Mesenchymal stem cell (in vitro differentiated cells and primary cell): ENCODE data around the gene ZNF646.

Source experiments
- DNase-seq: peaks from one replicate; pipeline ENCODE4 v3.0.0-alpha.2; 2013
- H2AFZ ChIP-seq: one replicate; pipeline ENCODE4 v1.6.1; 2013; ENCODE audit warnings: low read depth, mild to moderate bottlenecking, control low read depth, inconsistent platforms, low read length, moderate library complexity
- H2AK5ac ChIP-seq: 2 replicates; pipeline ENCODE4 v1.6.1; 2013; ENCODE audit warnings: low read length, moderate library complexity, mild to moderate bottlenecking, inconsistent platforms; ENCODE audit not compliant: severe bottlenecking
- H2BK120ac ChIP-seq: one replicate; pipeline ENCODE4 v1.6.1; 2013; ENCODE audit warnings: low read depth, mild to moderate bottlenecking, inconsistent platforms, low read length, moderate library complexity
- H2BK12ac ChIP-seq, 2 experiments: one replicate each; pipeline ENCODE4 v1.6.1; 2013; ENCODE audit warnings: inconsistent platforms in 2 of 2, low read length in 2 of 2, mild to moderate bottlenecking in 2 of 2, moderate library complexity in 2 of 2, control low read depth in 1 of 2
- H2BK15ac ChIP-seq: one replicate; pipeline ENCODE4 v1.6.1; 2013; ENCODE audit warnings: mild to moderate bottlenecking, low read depth, inconsistent platforms; ENCODE audit not compliant: poor library complexity, severe bottlenecking
- H2BK5ac ChIP-seq: 2 replicates; pipeline ENCODE4 v1.6.1; 2013; ENCODE audit warnings: low read depth, mild to moderate bottlenecking, low read length, control low read depth, inconsistent platforms; ENCODE audit not compliant: poor library complexity, severe bottlenecking
- H3K14ac ChIP-seq, 2 experiments: one replicate each; pipeline ENCODE4 v1.6.1; 2013; ENCODE audit warnings: inconsistent platforms in 2 of 2, low read length in 2 of 2, control low read depth in 1 of 2, mild to moderate bottlenecking in 1 of 2, moderate library complexity in 1 of 2
- H3K18ac ChIP-seq, 2 experiments: one replicate each; pipeline ENCODE4 v1.6.1; 2013; ENCODE audit warnings: inconsistent platforms in 2 of 2, low read length in 2 of 2, control low read depth in 1 of 2, low read depth in 1 of 2, mild to moderate bottlenecking in 1 of 2
- H3K23ac ChIP-seq, 2 experiments: one replicate each; pipeline ENCODE4 v1.6.1; 2013; ENCODE audit warnings: inconsistent platforms in 2 of 2, low read length in 2 of 2, mild to moderate bottlenecking in 2 of 2, moderate library complexity in 2 of 2, control low read depth in 1 of 2
- H3K27ac ChIP-seq: 2 replicates; pipeline ENCODE4 v1.5.1; 2013; ENCODE audit warnings: mild to moderate bottlenecking, moderate library complexity, low read length, control low read depth, inconsistent platforms; ENCODE audit not compliant: poor library complexity, severe bottlenecking
- H3K27me3 ChIP-seq, 2 experiments: 2 replicates each; pipeline versions ENCODE4 v1.6.1 to v1.7.0; 2013; ENCODE audit warnings: low read length in 2 of 2, mild to moderate bottlenecking in 2 of 2, moderate library complexity in 2 of 2, control low read depth in 1 of 2, inconsistent platforms in 1 of 2; ENCODE audit not compliant: control insufficient read depth in 1 of 2, insufficient read depth in 1 of 2
- H3K36me3 ChIP-seq, 2 experiments: 2 replicates each; pipeline versions ENCODE4 v1.6.1 to v1.7.0; 2013; ENCODE audit warnings: low read length in 2 of 2, control low read depth in 1 of 2, inconsistent platforms in 1 of 2, low read depth in 1 of 2, mild to moderate bottlenecking in 1 of 2; ENCODE audit not compliant: insufficient read depth in 2 of 2, control insufficient read depth in 1 of 2
- H3K4ac ChIP-seq, 2 experiments: one replicate each; pipeline ENCODE4 v1.6.1; 2013; ENCODE audit warnings: inconsistent platforms in 2 of 2, low read length in 2 of 2, mild to moderate bottlenecking in 2 of 2, moderate library complexity in 2 of 2, control low read depth in 1 of 2, low read depth in 1 of 2
- H3K4me1 ChIP-seq: 2 replicates; pipeline ENCODE4 v1.6.1; 2013; ENCODE audit warnings: low read depth, low read length, control low read depth; ENCODE audit not compliant: control insufficient read depth, insufficient read depth
- H3K4me2 ChIP-seq: 2 replicates; pipeline ENCODE4 v1.6.1; 2013; ENCODE audit warnings: low read length, mild to moderate bottlenecking, inconsistent platforms; ENCODE audit not compliant: poor library complexity, severe bottlenecking
- H3K4me3 ChIP-seq, 2 experiments: 2 replicates each; pipeline versions ENCODE4 v1.5.1 to v1.7.0; 2013; ENCODE audit warnings: low read length in 2 of 2, mild to moderate bottlenecking in 2 of 2, control low read depth in 1 of 2, low read depth in 1 of 2; ENCODE audit not compliant: insufficient read depth in 1 of 2
- H3K79me1 ChIP-seq: replicated peaks from 2 replicates; pipeline ENCODE4 v1.6.1; 2013; ENCODE audit warnings: mild to moderate bottlenecking, control low read depth, low read length, inconsistent platforms; ENCODE audit not compliant: poor library complexity, severe bottlenecking
- H3K9ac ChIP-seq: 2 replicates; pipeline ENCODE4 v1.7.0; 2013; ENCODE audit warnings: mild to moderate bottlenecking, low read length, moderate library complexity
- H3K9me3 ChIP-seq: 2 replicates; pipeline ENCODE4 v1.7.0; 2013; ENCODE audit warnings: mild to moderate bottlenecking, low read length; ENCODE audit not compliant: control insufficient read depth
- H4K8ac ChIP-seq: one replicate; pipeline ENCODE4 v1.6.1; 2013; ENCODE audit warnings: inconsistent platforms, mild to moderate bottlenecking, low read length, moderate library complexity
- H4K91ac ChIP-seq: one replicate; pipeline ENCODE4 v1.6.1; 2013; ENCODE audit warnings: mild to moderate bottlenecking, low read length, inconsistent platforms
- WGBS: methylation state at CpG from one replicate; pipeline ENCODE4 v1.1.7; 2013; ENCODE audit warnings: mixed read lengths; 5-methylcytosine and 5-hydroxymethylcytosine counted together

ZNF646 gene

DNA sequence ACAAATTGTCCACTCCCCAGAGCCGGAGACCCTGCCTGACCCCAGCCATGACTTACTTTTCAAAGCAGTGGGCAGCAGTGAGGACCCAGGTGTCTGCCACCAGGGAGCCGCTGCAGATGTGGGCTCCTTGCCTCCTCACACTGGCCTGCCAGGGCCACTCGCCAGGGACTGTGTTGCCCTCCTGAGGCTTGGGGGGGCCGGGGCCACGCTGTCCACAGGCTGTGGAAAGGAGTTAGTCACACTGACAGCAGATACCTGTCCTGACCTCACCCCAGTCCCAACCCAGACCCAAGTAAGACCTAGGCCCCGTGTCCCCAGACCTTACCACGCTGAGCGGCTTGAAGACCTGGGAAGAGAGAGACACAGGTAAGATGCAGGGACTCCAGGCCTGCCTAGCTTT, 13.3 kb downstream of the ZNF646 start:
- no peak overlapping the region for H3K23ac ChIP-seq
- no peak for DNase-seq
- peaks cover 32% of the 10 kb centered on the region for H3K4me1 ChIP-seq
- H3K14ac ChIP-seq: no peak overlapping the region
- no peak overlapping the region for H3K4me3 ChIP-seq
- no peak overlapping the region for H4K8ac ChIP-seq
- no peak overlapping the region for H4K91ac ChIP-seq
- H2AFZ ChIP-seq: no peak overlapping the region
- H3K9ac ChIP-seq: peak overlapping the region; percentile 43
- no peaks in the 10 kb centered on the region for H3K27me3 ChIP-seq
- H3K36me3 ChIP-seq: peaks cover 84 to 88% of the 10 kb centered on the region in 2 experiments
- no peak overlapping the region for H3K4me2 ChIP-seq
- no peak overlapping the region for H2BK12ac ChIP-seq
- no peak overlapping the region for H3K4ac ChIP-seq
- no peak overlapping the region for H3K18ac ChIP-seq
- H2AK5ac ChIP-seq: no peak overlapping the region
- no peak overlapping the region for H3K27ac ChIP-seq
- H3K9me3 ChIP-seq: no peaks in the 10 kb centered on the region
- H2BK15ac ChIP-seq: no peak overlapping the region
- 96% methylated on average over 8 of the region's 8 CpGs for WGBS
- H2BK5ac ChIP-seq: no peak overlapping the region
- H3K79me1 ChIP-seq: peaks cover 45% of the 10 kb centered on the region
- no peak overlapping the region for H2BK120ac ChIP-seq

DNA sequence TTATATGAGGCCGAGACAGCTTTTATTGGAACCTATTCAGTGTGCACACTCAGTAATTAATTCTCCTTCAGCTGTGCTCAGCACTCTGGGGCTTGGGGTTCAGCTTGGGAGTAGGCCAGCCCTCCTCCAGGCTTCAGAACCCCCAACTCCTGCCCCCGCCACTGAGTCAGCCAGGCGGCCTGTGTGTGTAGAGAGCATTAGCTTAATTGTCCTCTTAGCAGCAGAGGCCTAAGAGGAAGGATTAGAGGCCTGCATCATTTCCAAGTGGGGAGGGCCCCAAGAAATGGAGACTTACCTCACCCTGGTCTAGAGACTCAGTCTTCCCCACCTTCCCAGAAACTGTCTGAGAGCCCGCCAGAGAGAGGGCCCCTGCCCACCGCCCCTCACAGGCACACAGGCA, 13.7 kb downstream of the ZNF646 start:
- no peak overlapping the region for H3K14ac ChIP-seq
- no peak overlapping the region for H3K23ac ChIP-seq
- no peak for DNase-seq
- H2BK5ac ChIP-seq: no peak overlapping the region
- 100% methylated on average over 4 of the region's 5 CpGs for WGBS
- H3K9ac ChIP-seq: peak overlapping the region; percentile 43
- H3K4ac ChIP-seq: no peak overlapping the region
- H2AFZ ChIP-seq: no peak overlapping the region
- no peak overlapping the region for H2BK12ac ChIP-seq
- H3K4me3 ChIP-seq: no peak overlapping the region
- peaks cover 79 to 87% of the 10 kb centered on the region in 2 experiments for H3K36me3 ChIP-seq
- H2BK120ac ChIP-seq: no peak overlapping the region
- peaks cover 48% of the 10 kb centered on the region for H3K79me1 ChIP-seq
- no peak overlapping the region for H2AK5ac ChIP-seq
- H4K8ac ChIP-seq: no peak overlapping the region
- H2BK15ac ChIP-seq: no peak overlapping the region
- H3K27me3 ChIP-seq: no peaks in the 10 kb centered on the region
- peaks cover 33% of the 10 kb centered on the region for H3K4me1 ChIP-seq
- H3K27ac ChIP-seq: no peak overlapping the region
- H3K4me2 ChIP-seq: no peak overlapping the region
- H3K9me3 ChIP-seq: no peaks in the 10 kb centered on the region
- peak overlapping the region; percentile 21 for H4K91ac ChIP-seq
- no peak overlapping the region for H3K18ac ChIP-seq

DNA sequence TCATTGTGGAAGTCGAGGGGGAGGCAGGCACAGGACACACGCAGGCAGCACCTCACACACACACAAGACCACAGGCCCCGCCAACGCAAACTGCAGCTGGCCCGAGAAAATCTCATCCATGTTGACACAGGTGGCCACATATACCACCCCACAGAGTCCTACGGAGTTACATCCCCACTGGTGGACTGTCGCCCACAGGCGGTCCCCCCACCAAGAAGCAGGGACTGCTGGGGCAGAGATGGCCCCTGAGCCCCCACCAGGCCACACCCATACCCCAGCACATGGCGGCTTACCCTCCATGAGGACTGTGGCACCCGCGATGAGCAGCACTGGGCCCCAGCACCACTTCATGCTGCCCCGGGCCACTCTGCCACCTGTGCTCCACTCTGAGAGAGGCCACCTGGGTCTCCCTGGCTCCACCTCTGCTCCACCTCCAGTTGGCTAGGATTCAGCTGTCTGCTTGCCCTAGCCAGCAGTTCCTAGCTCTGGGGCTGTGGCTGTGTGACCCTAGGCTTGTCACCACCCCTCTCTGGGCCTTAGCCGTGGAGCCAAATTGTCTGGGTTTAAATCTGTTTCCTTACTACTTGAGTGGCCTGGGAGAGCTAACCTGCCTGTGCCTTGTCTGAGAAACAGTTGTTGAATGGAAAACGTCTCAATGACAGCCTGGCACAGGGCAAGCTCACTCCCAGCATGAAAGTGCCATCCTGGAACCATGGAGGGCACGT, 14.4 kb downstream of the ZNF646 start, which contains the start of gene PRSS53:
Gene PRSS53 (minus strand): TSS at position 485 of the 725 bp plus-strand sequence. CDS start 134 bp downstream, at position 351.
- Histone ChIP-seq H3K79me1 (peaks cover 46% of the 10 kb centered on the region), H3K23ac (no peak within 1 kb of the TSS), H3K4ac (no peak within 1 kb of the TSS), H3K9ac (peak within 1 kb of the TSS; percentile 43), H3K36me3 (peaks cover 73 to 81% of the 10 kb centered on the region in 2 experiments), H2BK120ac (no peak within 1 kb of the TSS), H3K9me3 (no peaks in the 10 kb centered on the region), H3K4me3 (no peak within 1 kb of the TSS), H3K18ac (no peak within 1 kb of the TSS), H3K27ac (no peak within 1 kb of the TSS), H3K14ac (no peak within 1 kb of the TSS), H3K27me3 (no peaks in the 10 kb centered on the region), H2BK12ac (peak within 1 kb of the TSS in 1 of 2 experiments; percentile 15), H2BK5ac (no peak within 1 kb of the TSS), H3K4me1 (peaks cover 36% of the 10 kb centered on the region), H2AFZ (no peak within 1 kb of the TSS), H4K8ac (no peak within 1 kb of the TSS), H2BK15ac (no peak within 1 kb of the TSS), H4K91ac (peak within 1 kb of the TSS; percentile 21), H2AK5ac (no peak within 1 kb of the TSS), H3K4me2 (no peak within 1 kb of the TSS)
- no peak for DNase-seq
- WGBS: 92% methylated on average over 15 of the region's 15 CpGs

DNA sequence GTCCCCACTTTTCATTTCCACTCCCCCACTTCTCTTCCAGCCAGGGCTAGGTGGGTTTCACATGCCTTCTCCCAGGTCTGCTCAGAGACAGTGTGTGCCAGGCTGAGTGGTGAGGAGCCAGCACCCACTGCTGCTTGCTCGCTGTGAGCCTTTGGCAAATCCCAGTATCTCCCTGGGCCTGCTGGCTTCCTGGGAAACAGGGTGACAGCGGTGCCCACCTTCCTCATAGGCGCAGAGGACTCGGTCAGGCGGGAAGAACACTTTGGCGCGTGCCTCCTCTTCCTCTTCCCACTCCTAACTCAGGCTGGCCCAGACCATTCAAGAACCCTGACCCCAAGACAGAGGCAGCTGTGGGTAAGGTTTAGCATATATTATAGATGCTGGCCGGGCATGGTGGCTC, 15.0 kb downstream of the ZNF646 start:
- Histone ChIP-seq H2AK5ac (no peak overlapping the region), H4K8ac (no peak overlapping the region), H3K9ac (no peak overlapping the region), H3K4ac (no peak overlapping the region), H3K18ac (no peak overlapping the region), H4K91ac (no peak overlapping the region), H2AFZ (no peak overlapping the region), H3K27ac (no peak overlapping the region), H3K9me3 (no peaks in the 10 kb centered on the region), H2BK15ac (no peak overlapping the region), H2BK5ac (no peak overlapping the region), H3K4me2 (no peak overlapping the region), H2BK12ac (no peak overlapping the region), H3K27me3 (no peaks in the 10 kb centered on the region), H3K4me1 (peaks cover 36% of the 10 kb centered on the region), H3K4me3 (no peak overlapping the region), H3K36me3 (peaks cover 67 to 75% of the 10 kb centered on the region in 2 experiments), H2BK120ac (no peak overlapping the region), H3K14ac (no peak overlapping the region), H3K79me1 (peaks cover 40% of the 10 kb centered on the region), H3K23ac (no peak overlapping the region)
- no peak for DNase-seq
- 96% methylated on average over 3 of the region's 8 CpGs for WGBS
